GM19099 (cell line): ENCODE results near the gene ZNF438.

Source experiments
- POLR2A ChIP-seq: IDR thresholded peaks from 3 replicates; pipeline ENCODE4 v1.6.1; 2011; ENCODE audit warnings: low read depth; ENCODE audit not compliant: insufficient read length; ENCODE audit errors: extremely low read depth

The ZNF438 gene

DNA sequence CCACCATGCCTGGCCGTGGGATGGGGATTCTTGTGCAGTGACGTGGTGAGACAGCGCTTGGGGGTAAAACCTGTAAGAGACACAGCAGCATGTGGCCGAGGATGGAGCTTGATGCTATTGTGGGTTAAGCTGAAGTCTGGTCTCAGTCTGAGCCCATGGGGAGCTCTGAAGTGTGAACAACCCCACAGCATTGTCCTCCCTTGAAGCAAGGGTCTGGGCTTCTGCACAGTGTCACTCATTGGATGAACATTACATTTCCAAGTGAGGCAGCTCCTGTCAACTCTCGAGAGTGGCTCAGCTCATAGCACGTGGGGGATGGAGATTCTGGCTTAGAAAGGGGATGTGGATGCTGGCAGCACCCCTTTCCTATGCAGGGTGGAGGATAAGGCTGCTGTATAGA is 32.2 kb upstream of the ZNF438 start:
- no peak for TF ChIP-seq POLR2A

DNA sequence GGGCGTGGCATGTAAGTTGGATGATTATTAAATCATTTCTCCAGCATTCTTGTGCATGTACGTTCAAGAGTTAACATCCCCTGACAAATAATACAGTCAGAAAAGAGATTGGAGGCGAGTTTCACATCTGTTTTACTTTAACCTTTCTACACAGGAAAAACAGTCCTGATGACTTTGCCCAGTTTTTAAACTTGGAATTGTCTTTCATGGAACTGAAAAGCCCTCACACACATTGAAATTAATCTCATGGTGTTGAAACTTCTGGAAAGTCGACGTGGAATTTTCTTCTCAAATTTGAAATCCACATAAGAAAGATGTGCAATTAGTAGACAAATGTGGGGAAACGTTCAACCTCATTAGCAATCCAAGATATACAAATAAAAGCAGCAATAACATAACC is 31.2 kb upstream of the ZNF438 start:
- TF ChIP-seq POLR2A: no peak

GRCh38 chr10:31061941-31062340 is 30.3 kb upstream of the ZNF438 start:
- no peak for TF ChIP-seq POLR2A

DNA sequence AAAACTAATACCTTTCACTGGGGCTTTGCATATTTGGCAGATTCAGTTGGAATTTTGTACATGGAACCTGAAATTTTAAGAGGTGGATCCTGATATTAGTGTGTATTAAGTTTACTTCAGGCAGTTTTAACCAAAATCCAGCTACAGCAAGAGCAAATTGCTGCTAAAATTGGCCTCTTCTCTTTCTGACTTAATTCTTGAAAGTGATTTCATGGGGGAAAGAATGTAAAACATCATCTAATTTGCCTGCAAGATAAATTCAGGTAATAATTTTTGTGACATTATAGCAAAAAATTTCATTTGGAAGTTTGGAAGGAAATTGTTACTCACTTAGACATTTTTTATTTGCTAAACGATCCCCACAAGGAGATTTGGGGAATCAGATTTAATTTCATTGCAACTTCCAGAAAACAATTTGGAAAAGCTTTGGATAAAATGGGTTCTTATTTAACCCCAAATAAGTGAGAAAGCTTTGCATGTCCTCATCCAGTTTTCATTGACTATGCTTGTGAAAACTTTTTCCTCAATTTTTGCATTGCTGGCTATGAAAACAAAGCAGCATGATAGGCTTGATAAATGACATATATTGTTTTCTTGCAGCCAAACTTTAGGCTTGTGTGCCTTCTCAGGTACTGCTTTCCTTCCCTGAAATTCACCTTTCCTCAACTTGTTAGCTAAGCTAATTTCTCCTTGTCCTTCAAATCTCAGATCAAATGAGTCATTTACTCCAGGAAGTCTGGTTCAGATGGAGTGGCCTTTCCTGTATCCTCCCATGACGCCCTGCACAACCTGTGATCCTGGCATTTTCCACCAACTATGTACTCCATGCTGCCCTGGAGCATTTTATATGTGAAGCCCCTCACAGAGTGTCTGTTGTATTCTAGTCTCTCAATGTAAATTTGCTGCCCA is 27.4 kb upstream of the ZNF438 start:
- no peak for TF ChIP-seq POLR2A

GRCh38 chr10:31055573-31056251 is 24.0 kb upstream of the ZNF438 start:
- TF ChIP-seq POLR2A: no peak

- no peak for TF ChIP-seq POLR2A
These were observed 20.0 kb upstream of the ZNF438 start for GRCh38 chr10:31051703-31052102.

DNA sequence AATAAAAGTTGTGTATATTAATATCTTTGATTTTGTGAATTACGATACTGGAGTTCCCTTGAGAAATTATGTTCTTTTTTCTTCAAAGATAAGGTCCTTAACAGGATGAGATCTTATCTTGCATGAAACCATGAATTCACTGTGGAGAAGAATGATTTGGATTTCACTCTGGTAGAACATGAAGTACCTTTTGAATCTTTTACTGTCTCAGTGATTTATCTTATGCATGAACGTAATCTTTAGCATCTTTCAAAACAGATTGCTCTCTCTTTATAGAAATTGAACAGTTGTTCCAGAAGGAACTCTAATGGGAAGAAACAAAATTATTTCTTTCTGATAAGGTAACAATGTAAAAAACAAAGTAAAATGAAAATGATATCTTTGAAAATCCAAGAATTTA is 11.0 kb upstream of the ZNF438 start:
- no peak for TF ChIP-seq POLR2A

DNA sequence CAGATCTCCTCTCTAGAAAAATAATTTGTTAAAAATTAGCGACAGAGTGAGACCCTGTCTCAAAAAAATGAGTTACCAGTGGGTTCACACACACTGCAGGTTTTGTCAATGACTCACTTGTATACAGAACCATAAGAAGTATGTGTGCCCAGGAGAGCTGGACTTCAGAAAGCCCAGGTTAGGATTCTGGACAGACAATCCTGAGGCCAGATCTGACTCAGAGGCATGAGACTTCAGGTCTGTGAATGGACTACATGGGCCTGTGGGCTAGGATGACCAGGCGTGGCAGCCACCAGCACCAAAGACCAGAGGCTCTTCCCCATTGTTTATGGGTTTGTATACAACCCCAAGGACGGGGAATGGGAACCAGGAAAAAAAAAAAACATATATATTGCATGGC is 9.3 kb upstream of the ZNF438 start:
- TF ChIP-seq POLR2A: no peak

DNA sequence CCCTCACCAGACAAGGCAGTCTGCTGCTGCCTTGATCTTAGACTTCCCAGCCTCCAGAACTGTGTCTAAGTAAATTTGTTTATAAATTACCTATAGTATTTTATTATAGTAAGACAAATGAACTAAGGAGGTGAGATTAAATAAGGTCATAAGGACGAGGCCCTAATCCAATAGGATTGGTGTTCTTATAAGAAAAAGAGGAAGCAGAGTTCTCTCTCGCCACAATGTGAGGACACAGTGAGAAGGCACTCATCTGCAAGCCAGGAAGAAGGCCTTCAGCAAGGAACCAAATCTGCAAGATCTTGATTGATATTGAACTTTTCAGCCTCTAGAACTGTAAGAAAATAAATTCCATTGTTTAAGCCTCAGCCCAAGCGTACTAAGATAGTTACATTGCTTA is 6.1 kb upstream of the ZNF438 start:
- TF ChIP-seq POLR2A: no peak

- no peak for TF ChIP-seq POLR2A
These were observed 4.5 kb upstream of the ZNF438 start for GRCh38 chr10:31036209-31036608.

- TF ChIP-seq POLR2A: no peak
These were observed 3.7 kb upstream of the ZNF438 start for GRCh38 chr10:31035266-31035798.

GRCh38 chr10:31034098-31034909 is 2.6 kb upstream of the ZNF438 start:
- TF ChIP-seq POLR2A: no peak

DNA sequence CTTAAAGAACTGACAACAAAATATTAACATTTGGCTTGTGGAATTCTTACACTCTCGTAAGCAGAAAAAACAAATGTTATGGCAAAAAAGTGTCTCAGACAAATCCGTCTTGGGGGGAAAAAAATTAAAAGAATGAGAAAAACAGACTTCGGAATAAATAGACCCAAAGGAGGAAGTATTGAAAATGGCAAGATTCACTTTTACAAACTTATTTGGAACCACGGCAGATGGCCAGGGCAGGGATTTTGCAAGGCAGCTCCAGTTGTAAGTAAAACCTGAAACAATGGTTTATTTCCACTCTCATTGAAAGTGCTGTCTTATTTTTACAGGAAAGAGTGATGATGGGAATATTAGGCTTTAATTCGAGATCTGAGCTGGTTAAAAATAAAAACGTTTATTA is 1.5 kb upstream of the ZNF438 start:
- no peak for TF ChIP-seq POLR2A

- peak; percentile 46 for TF ChIP-seq POLR2A
These were observed 830 bp upstream of the ZNF438 start for GRCh38 chr10:31032258-31033132.
